Astrocyte (in vitro differentiated cells and primary cell): ENCODE data around the gene MCTP1. TPM values are rescaled to one million over a fixed set of nuclear protein-coding genes. Genes with fewer than 3 reads are reported as not detected.
A peak's percentile ranks its signal among the peaks of the same experiment; 100 is the strongest.

Source experiments
- DNase-seq: peaks from one replicate; pipeline ENCODE4 v3.0.0-alpha.2; 2010; ENCODE audit warnings: low read depth
- FAIRE-seq: peaks from 2 replicates; lab custom pipeline; 2011; peaks lifted over from hg19 to GRCh38; lab: Jason Lieb, UNC
- H2AFZ ChIP-seq: 2 replicates; pipeline ENCODE4 v1.6.0; 2012; ENCODE audit warnings: low read depth, low read length, inconsistent platforms
- H3K27ac ChIP-seq: 2 replicates; pipeline ENCODE4 v1.5.1; 2011; ENCODE audit warnings: low read depth, low read length, inconsistent platforms
- H3K27me3 ChIP-seq: 2 replicates; pipeline ENCODE4 v1.6.0; 2011; ENCODE audit warnings: low read length, inconsistent platforms; ENCODE audit not compliant: insufficient read depth
- H3K36me3 ChIP-seq: 2 replicates; pipeline ENCODE4 v1.5.1; 2011; ENCODE audit warnings: low read length, inconsistent platforms; ENCODE audit not compliant: insufficient read depth
- H3K4me1 ChIP-seq: 2 replicates; pipeline ENCODE4 v1.5.1; 2011; ENCODE audit warnings: low read length, inconsistent platforms; ENCODE audit not compliant: insufficient read depth
- H3K4me2 ChIP-seq: 2 replicates; pipeline ENCODE4 v1.6.0; 2012; ENCODE audit warnings: low read length, inconsistent platforms
- H3K4me3 ChIP-seq: 2 replicates; pipeline ENCODE4 v1.5.1; 2011; ENCODE audit warnings: low read depth, mild to moderate bottlenecking, low read length, inconsistent platforms; ENCODE audit not compliant: insufficient read depth
- H3K79me2 ChIP-seq: 2 replicates; pipeline ENCODE4 v1.6.0; 2012; ENCODE audit warnings: mild to moderate bottlenecking, low read length, inconsistent platforms; ENCODE audit not compliant: insufficient read depth
- H3K9ac ChIP-seq: 2 replicates; pipeline ENCODE4 v1.6.0; 2012; ENCODE audit warnings: mild to moderate bottlenecking, low read length, inconsistent platforms
- H3K9me3 ChIP-seq: 2 replicates; pipeline ENCODE4 v1.5.1; 2012; ENCODE audit warnings: low read depth, mild to moderate bottlenecking, low read length, inconsistent platforms; ENCODE audit not compliant: insufficient read depth
- H4K20me1 ChIP-seq: 2 replicates; pipeline ENCODE4 v1.6.0; 2012; ENCODE audit warnings: low read length, inconsistent platforms; ENCODE audit not compliant: insufficient read depth
- H3K27ac Mint-ChIP-seq: one replicate; pipeline ENCODE4 v1.8.0; 2021; ENCODE audit warnings: mild to moderate bottlenecking, mixed read lengths; ENCODE audit not compliant: unreplicated experiment
- H3K27me3 Mint-ChIP-seq: one replicate; pipeline ENCODE4 v1.8.0; 2021; ENCODE audit warnings: low read depth, mixed read lengths; ENCODE audit not compliant: unreplicated experiment
- H3K36me3 Mint-ChIP-seq: one replicate; pipeline ENCODE4 v1.8.0; 2021; ENCODE audit warnings: low read depth, mixed read lengths; ENCODE audit not compliant: unreplicated experiment
- H3K4me1 Mint-ChIP-seq: one replicate; pipeline ENCODE4 v1.8.0; 2021; ENCODE audit warnings: low read depth, mixed read lengths; ENCODE audit not compliant: unreplicated experiment
- H3K4me3 Mint-ChIP-seq: one replicate; pipeline ENCODE4 v1.8.0; 2021; ENCODE audit warnings: mild to moderate bottlenecking, moderate library complexity, mixed read lengths; ENCODE audit not compliant: unreplicated experiment
- H3K9me3 Mint-ChIP-seq: one replicate; pipeline ENCODE4 v1.8.0; 2021; ENCODE audit warnings: mild to moderate bottlenecking, mixed read lengths; ENCODE audit not compliant: unreplicated experiment
- CTCF ChIP-seq: IDR thresholded peaks from 2 replicates; pipeline ENCODE4 v1.5.1; 2011; ENCODE audit warnings: low read depth, mild to moderate bottlenecking, inconsistent platforms, low read length, moderate library complexity; ENCODE audit not compliant: insufficient read depth
- EZH2 ChIP-seq: IDR thresholded peaks from 2 replicates; pipeline ENCODE4 v1.6.1; 2012; ENCODE audit warnings: mild to moderate bottlenecking, low read length, inconsistent platforms; ENCODE audit not compliant: insufficient read depth
- total RNA-seq: library from RNA; stranded (reverse); gene quantifications from 2 replicates; pipeline ENCODE4 v1.2.1, GENCODE V29; 2021

Gene MCTP1
- total RNA-seq, 1 donor from 2014 or later, result 40.6 TPM

- Histone ChIP-seq H3K4me2 (no peak overlapping the region), H3K27me3 (no peaks in the 10 kb centered on the region), H3K9me3 (no peaks in the 10 kb centered on the region), H3K4me1 (no peaks in the 10 kb centered on the region), H3K36me3 (no peaks in the 10 kb centered on the region), H3K27ac (no peak overlapping the region), H3K9ac (no peak overlapping the region), H2AFZ (no peak overlapping the region), H3K4me3 (no peak overlapping the region), H3K79me2 (no peaks in the 10 kb centered on the region), H4K20me1 (no peaks in the 10 kb centered on the region)
- Mint-ChIP-seq H3K27ac (no peak overlapping the region), H3K4me1 (no peaks in the 10 kb centered on the region), H3K4me3 (no peak overlapping the region), H3K36me3 (peaks cover 3% of the 10 kb centered on the region), H3K27me3 (no peaks in the 10 kb centered on the region), H3K9me3 (no peaks in the 10 kb centered on the region)
- no peak for FAIRE-seq
- DNase-seq, result peak; percentile 18
- no peak for TF ChIP-seq EZH2
- TF ChIP-seq CTCF, result peak; percentile 53
These were observed 391.3 kb downstream of the MCTP1 start for GRCh38 chr5:94893412-94894135.

GRCh38 chr5:94891972-94892371 is 392.9 kb downstream of the MCTP1 start:
- Histone ChIP-seq H3K4me3 (no peak overlapping the region), H3K9ac (no peak overlapping the region)
- H3K4me1 Mint-ChIP-seq, result no peaks in the 10 kb centered on the region

More at GRCh38 chr5:94891972-94892371, 392.9 kb downstream of the MCTP1 start:
- Mint-ChIP-seq H3K4me3 (no peak overlapping the region), H3K9me3 (no peaks in the 10 kb centered on the region), H3K27me3 (no peaks in the 10 kb centered on the region), H3K36me3 (peaks cover 3% of the 10 kb centered on the region), H3K27ac (no peak overlapping the region)
- Histone ChIP-seq H3K27me3 (no peaks in the 10 kb centered on the region), H2AFZ (no peak overlapping the region), H3K4me1 (no peaks in the 10 kb centered on the region), H3K9me3 (no peaks in the 10 kb centered on the region), H3K79me2 (no peaks in the 10 kb centered on the region), H4K20me1 (no peaks in the 10 kb centered on the region), H3K27ac (no peak overlapping the region), H3K4me2 (no peak overlapping the region), H3K36me3 (no peaks in the 10 kb centered on the region)
- TF ChIP-seq CTCF (no peak), EZH2 (no peak)
- FAIRE-seq (no peak), DNase-seq (no peak)
